GM03348 (cell line): Measurements from ENCODE around the gene TTPAL.
A peak's percentile ranks its signal among the peaks of the same experiment; 100 is the strongest.

Experiments used
- DNase-seq: peaks from one replicate; pipeline ENCODE4 v3.0.0; 2012; ENCODE audit warnings: low spot score

Gene TTPAL, protein sequence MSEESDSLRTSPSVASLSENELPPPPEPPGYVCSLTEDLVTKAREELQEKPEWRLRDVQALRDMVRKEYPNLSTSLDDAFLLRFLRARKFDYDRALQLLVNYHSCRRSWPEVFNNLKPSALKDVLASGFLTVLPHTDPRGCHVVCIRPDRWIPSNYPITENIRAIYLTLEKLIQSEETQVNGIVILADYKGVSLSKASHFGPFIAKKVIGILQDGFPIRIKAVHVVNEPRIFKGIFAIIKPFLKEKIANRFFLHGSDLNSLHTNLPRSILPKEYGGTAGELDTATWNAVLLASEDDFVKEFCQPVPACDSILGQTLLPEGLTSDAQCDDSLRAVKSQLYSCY

DNA sequence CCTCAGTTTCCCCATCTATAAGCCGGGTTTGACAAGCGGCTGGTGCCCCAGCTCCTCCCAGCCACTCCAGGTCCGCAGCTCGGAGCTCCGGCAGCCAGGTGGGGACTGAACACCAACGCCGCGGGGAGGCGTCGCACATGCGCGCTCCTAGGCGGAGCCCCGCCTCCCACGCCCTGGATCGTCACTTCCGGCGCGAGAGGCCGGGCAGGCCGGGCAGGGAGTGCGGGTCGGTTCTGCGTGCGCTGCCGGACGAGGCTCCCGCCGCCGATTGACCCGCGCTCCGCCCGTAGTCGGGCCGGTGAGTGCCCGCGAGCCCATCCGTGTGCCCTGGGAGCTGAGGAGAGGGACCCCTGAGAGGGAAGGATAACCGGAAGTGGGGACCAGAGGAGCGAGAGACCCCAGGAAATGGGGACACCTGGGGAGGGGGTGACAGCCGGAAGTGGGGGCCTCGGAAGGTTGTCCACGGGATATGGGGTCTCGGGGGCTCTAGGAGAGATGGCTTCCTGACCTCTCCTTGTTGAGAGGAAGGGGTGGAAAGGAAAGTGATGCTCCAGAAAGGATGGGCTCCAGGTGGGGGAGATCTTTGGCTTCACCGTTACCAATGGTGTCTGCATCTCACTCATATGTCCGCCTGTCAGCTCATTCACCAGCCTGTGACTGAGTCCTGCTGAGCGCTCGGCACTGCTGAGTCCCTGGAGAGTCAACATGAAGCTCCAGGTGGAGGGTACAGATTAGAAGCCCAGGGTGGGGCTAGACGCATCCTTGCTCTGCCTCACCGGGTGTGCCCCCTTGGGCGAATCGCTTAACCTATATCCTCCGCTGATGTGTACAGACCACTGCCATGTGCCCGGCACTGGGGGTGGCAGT is at the start of gene TTPAL:
Gene TTPAL (plus strand): TSS at position 181 of the 867 bp plus-strand sequence. CDS start 4,126 bp downstream, outside the sequence.
- peak; percentile 97 for DNase-seq

DNA sequence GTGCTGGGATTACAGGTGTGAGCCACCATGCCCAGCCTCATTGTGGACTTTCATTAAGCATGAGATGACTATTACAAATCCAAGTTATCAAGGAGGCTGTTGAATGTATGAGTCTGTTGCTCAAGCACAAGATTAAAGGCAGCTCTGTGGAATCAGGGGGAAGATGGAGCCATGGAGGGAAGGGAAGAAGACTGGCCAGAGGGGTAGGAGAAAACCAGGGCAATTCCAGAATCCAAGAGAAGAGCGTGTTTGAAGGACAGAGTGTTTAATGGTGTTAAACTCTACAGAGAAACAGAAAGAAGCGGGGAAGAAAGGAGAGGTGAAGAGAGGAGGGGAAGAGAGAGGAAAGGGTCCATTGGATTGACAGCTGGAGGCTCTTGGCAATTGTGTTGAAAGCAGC is 49.8 kb upstream of the TTPAL start:
- no peak for DNase-seq

DNA sequence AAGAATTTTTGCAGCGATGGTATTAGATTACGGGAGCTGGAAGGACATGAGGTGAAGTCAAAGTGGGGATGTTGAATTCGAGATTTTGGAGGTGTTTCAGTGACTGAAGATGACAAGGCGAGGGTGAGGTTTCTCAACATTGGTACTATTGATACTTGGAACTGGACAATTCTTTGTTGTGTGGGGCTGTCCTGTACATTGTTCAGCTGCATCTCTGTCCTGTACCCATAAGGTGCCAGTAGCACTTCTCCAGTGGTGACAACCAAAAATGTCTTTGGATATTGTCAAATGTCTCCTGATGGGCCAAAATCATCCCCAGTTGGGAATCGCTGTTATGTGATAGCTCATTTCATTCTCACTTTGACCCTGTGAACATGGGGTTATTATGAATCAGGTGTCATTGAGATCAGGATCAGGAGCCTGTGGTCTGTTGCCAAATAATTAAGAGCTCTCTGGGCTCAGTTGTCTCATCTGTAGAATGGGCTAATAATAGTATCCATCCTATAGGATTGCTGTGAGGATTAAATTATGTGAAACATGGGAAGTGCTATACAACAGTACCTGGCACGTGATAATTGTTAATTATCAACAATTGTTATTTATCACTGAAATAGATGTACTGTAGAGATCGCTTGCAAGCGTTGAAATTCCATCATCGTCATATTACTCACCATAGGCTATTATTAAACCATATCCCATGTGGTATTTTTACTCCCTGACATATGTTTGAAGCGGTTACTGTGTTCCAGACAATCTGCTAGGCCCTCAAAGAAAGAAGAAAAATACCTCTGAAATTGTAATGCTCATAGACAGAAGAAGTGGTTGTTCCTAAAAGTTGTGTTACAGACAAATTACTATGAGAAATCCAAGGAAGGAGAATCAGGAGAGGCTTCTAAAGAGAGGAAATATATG is 48.5 kb upstream of the TTPAL start:
- DNase-seq, result no peak

DNA sequence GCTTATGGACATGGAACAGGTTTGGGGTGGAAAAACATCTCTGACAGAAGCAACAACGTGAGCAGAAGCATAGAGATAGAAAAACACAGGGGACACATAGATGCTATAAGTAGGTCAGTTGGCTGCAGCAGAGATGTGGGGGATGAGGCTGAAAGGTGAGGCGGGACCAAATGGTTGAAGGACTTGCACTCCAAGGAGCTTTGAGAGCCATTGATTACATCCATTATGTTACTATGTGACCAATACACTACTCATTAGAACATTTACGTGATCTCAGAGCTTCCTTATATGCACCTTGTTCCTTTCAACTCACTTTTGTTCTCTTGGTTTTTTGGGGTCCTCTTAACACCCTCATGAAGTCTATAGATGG is 47.9 kb upstream of the TTPAL start:
- DNase-seq, result no peak

GRCh38 chr20:44428174-44429016 is 47.3 kb upstream of the TTPAL start:
- DNase-seq, result no peak

DNA sequence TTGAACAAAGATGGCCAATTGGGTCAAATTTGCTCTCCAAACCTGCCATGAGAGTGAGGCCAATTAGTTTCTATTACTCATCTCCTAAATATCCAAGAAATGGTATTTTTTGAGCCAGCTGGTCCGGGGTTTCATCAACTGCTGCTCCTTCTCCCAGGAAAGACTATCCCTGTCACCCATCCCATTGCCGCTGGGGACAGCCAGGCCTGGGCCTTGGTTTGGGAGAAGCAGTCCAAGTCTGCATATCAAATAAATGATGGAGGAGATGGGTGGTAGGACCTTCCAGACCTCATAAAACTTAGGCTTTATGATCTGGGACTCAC is 46.7 kb upstream of the TTPAL start:
- DNase-seq, result no peak

GRCh38 chr20:44429419-44430269 is 46.0 kb upstream of the TTPAL start:
- no peak for DNase-seq

DNA sequence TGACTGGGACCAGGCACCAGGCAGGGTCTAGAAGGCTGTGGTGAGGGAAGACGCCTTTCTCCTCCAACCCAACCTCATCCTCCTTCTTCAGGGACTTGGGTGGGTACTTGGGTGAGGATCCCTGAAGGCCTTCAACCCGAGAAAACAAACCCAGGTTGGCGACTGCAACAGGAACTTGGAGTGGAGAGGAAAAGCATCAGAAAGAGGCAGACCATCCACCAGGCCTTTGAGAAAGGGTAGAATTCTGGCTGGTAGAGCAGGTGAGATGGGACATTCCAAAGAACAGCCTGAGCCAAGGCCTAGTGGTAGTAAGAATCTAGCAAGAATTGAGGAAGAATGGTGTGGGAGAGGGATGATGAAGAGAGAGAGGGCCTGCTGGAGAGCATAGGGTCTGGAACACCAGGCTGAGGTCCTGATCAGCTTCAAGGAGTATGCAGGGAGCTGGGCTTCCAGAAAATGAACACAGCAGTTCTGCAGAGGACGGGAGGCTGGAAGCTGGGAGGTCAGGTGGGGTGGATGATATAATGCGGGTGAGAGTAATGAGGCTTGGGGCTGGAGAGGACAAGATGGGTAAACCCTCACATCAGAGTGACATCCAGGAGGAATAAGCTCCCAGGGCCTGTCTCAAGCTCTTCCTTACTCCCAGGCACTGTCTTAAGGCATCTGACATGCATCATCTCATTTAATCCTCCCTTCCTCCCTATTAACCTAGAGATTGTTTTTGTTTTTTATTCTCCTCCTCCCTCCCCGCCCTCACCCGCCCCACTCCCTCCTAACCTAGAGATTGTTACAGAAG is 45.2 kb upstream of the TTPAL start:
- DNase-seq, result no peak

GRCh38 chr20:44431118-44431501 is 44.6 kb upstream of the TTPAL start:
- no peak for DNase-seq

DNA sequence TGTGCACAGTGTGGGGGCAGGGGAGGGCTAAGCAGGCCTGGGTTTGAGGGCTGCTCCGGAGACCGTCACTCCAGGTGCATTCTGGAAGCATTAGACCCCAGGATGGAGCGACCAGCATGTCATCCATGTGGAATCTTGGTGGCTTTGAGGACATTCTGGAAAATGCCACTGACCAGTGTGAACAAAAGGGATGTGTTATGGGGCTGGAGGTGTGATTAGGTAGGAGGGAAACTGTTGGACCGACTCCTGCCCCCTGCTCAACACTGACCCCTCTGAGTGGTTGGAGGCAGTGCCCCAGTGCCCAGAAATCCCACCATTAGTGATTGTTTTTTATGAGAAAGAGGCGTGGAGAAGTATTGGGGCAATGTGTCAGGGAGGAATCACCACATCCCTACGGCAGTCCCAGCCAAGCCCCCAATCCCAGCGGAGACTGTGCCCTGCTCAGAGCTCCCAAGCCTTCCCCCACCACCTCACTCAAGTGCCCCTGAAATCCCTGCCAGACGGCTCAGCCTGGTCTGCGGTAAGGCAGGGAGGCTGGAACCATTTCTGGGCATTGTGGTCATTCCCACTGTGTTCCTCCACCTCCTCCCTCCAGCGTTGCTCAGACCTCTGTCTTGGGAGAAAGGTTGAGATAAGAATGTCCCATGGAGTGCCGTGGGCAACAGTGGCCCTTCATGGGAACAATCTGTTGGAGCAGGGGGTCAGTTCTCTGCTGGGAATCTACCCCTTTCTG is 44.0 kb upstream of the TTPAL start:
- no peak for DNase-seq

- DNase-seq, result no peak
Measured at GRCh38 chr20:44432618-44433577, 42.8 kb upstream of the TTPAL start.

DNA sequence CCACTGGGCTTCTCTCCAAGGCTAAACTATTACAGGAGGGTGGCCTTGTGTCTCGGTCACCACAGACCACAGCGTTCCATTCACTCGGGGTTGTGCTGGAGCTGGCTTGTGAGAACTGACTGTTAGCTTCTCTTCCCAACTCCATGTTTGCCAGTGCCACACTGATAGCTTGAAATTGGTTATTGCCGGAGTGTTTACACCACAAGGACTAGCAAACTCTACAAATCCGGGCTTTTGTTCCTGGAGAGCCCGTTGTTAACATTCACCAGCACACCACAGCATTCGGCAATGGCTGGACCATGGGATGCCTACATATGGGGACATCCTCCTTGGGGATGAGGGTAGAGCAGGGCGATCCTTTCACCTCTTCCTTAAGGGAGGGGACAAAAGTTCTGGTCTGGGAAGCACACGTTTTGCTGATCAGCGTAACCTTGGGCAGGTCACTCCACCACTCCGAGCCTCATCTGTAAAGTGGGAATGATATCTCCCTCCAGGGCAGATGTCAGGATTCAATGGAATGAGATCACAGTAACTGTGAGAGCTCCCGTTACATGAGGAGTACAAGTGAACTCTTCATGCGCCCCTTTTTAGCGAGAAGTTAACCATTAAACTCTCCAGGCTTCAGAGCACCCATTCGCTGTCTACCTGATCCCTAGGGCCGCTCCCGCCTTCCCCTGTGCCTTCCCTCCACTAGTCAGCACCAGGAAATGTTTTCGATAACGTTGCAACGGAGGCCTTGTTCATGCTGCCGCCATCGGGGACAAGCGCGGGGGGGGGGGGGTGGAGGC is 41.7 kb upstream of the TTPAL start:
- DNase-seq, result no peak

DNA sequence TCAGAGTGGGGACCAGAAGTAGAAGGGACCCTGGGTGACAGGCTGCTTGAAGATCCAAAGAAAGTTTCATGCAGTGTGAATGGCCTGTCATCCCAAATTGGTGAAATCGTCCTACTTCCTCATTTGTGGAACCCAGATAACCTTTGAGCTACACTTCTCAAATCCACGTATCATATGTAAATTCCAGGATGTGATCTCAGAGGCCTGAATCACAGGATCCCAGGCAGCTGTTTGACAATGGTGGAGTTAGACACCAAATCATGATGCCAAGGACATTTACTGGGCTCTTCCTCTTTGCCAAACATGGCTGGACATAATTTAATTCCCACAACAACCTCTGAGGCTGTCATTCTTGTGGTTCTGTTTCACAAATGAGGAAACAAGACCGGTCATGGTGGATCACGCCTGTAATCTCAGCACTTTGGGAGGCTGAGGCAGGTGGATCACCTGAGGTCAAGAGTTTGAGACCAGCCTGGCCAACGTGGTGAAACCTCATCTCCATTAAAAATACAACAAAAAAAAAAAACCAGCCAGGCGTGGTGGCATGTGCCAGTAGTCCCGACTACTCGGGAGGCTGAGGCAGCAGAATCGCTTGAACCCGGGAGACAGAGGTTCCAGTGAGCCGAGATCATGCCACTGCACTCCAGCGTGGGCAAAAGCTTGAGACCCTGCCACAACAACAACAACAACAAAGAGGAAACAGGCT is 39.9 kb upstream of the TTPAL start:
- no peak for DNase-seq

DNA sequence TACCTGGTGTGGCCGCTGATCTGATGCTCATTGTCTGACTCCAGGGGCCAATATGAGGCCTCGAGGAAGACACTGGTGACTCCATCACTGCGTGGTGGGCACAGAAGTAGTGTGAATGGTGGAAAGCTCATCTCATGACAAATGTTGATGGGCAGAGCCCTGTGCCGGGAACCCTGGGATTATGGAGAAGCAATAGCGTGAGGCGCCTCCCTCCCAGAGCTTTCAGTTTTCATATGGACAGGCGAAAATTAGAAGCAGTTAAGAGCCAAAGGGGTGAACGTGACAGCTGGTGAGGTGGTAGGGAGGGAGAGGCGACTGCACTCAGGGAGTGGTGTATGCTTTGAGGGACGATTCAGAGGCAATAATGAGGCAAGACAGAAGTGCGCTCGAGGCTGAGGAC is 39.3 kb upstream of the TTPAL start:
- no peak for DNase-seq

DNA sequence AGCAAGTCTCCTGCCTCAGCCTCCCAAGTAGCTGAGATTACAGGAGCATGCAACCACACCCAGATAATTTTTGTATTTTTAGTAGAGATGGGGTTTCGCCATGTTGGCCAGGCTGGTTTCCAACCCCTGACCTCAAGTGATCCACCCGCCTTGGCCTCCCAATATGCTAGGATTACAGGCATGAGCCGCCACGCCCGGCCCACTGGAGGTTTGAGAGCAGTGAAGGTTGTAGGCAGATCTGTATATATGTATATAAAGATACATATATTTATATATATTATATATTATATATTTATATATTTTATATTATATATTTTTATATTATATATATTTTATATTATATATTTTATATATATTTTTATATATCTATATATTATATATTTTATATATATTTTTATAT is 38.2 kb upstream of the TTPAL start:
- no peak for DNase-seq

GRCh38 chr20:44438782-44439181 is 36.9 kb upstream of the TTPAL start:
- DNase-seq, result no peak
